ENCODE data around the gene ASB7. TPM values are rescaled to one million over a fixed set of nuclear protein-coding genes. Genes with fewer than 3 reads are reported as not detected.

Gene ASB7
- total RNA-seq, 3 donors from 2014 or later (not counting 1 experiment from before 2014, with no cell fraction given): 16.1 to 23.1 (median 20.5) TPM

- H3K9me3 Mint-ChIP-seq: no peaks in the 10 kb centered on the region
- no peak for DNase-seq
- Histone ChIP-seq H3K27ac (ENCODE audit: low read length) (no peak overlapping the region), H3K4me1 (ENCODE audit: control insufficient read depth, insufficient read depth, low read length) (no peaks in the 10 kb centered on the region), H3K36me3 (ENCODE audit: control insufficient read depth, insufficient read depth, low read length) (peaks cover 16% of the 10 kb centered on the region), H3K4me3 (ENCODE audit: low read length) (no peak overlapping the region), H3K9me3 (ENCODE audit: control insufficient read depth, insufficient read depth, low read length) (no peaks in the 10 kb centered on the region), H3K27me3 (ENCODE audit: control insufficient read depth, insufficient read depth, low read length) (no peaks in the 10 kb centered on the region)
- no peak for ATAC-seq
- H3K36me3 Mint-ChIP-seq: no peaks in the 10 kb centered on the region
- 92% methylated on average over 8 of the region's 8 CpGs for WGBS (ENCODE audit: insufficient coverage)
- intact Hi-C loops (cut with micrococcal nuclease): no loop called here
- no peak overlapping the region for H3K4me3 Mint-ChIP-seq
- no peak overlapping the region for H3K27ac Mint-ChIP-seq
- H3K27me3 Mint-ChIP-seq (ENCODE audit: low read depth in 2 of 2): no peaks in the 10 kb centered on the region
- H3K4me1 Mint-ChIP-seq: peaks cover 16 to 21% of the 10 kb centered on the region in 2 donors
- TF ChIP-seq, protein P1, sequence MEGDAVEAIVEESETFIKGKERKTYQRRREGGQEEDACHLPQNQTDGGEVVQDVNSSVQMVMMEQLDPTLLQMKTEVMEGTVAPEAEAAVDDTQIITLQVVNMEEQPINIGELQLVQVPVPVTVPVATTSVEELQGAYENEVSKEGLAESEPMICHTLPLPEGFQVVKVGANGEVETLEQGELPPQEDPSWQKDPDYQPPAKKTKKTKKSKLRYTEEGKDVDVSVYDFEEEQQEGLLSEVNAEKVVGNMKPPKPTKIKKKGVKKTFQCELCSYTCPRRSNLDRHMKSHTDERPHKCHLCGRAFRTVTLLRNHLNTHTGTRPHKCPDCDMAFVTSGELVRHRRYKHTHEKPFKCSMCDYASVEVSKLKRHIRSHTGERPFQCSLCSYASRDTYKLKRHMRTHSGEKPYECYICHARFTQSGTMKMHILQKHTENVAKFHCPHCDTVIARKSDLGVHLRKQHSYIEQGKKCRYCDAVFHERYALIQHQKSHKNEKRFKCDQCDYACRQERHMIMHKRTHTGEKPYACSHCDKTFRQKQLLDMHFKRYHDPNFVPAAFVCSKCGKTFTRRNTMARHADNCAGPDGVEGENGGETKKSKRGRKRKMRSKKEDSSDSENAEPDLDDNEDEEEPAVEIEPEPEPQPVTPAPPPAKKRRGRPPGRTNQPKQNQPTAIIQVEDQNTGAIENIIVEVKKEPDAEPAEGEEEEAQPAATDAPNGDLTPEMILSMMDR (IDR thresholded peaks at IDR 0.05): no peak
Measured at GRCh38 chr15:100648951-100649350, 46.6 kb downstream of the ASB7 start.

GRCh38 chr15:100650685-100651084 lies 48.3 kb downstream of the ASB7 start:
- ATAC-seq: no peak
- intact Hi-C loops (cut with micrococcal nuclease): no loop called here
- Mint-ChIP-seq H3K36me3 (no peaks in the 10 kb centered on the region), H3K4me1 (peaks cover 10 to 11% of the 10 kb centered on the region in 2 donors), H3K27ac (no peak overlapping the region), H3K9me3 (no peaks in the 10 kb centered on the region), H3K4me3 (no peak overlapping the region), H3K27me3 (ENCODE audit: low read depth in 2 of 2) (no peaks in the 10 kb centered on the region)
- Histone ChIP-seq H3K27me3 (ENCODE audit: control insufficient read depth, insufficient read depth, low read length) (no peaks in the 10 kb centered on the region), H3K4me1 (ENCODE audit: control insufficient read depth, insufficient read depth, low read length) (no peaks in the 10 kb centered on the region), H3K9me3 (ENCODE audit: control insufficient read depth, insufficient read depth, low read length) (no peaks in the 10 kb centered on the region), H3K36me3 (ENCODE audit: control insufficient read depth, insufficient read depth, low read length) (peaks cover 16% of the 10 kb centered on the region), H3K4me3 (ENCODE audit: low read length) (no peak overlapping the region), H3K27ac (ENCODE audit: low read length) (no peak overlapping the region)
- no CpG with 5 or more reads among the region's 1 CpG for WGBS (ENCODE audit: insufficient coverage)
- peak in 1 of 2 donors; percentile 15 for DNase-seq
- TF ChIP-seq, protein P1 (IDR thresholded peaks at IDR 0.05): no peak

DNA sequence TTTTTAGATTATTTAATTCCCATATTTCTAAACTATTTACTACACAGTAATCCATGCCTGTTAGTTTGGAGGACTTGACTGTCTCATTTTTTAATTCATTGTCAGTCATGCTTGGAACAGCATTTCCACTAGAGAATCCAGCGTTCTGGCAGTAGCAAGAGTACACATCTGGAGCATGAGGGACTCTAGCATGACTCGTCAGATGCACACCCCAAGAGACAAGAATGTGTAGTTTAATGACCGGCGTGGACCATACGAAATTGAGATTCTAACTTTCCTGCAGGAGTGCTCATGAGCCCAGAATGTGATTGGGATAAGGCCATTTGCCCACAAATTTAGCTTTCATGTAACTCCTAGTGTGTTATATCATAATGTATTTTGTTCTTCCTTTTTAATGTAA lies 48.9 kb downstream of the ASB7 start:
- no peak for DNase-seq
- Histone ChIP-seq H3K9me3 (ENCODE audit: control insufficient read depth, insufficient read depth, low read length) (no peaks in the 10 kb centered on the region), H3K27ac (ENCODE audit: low read length) (no peak overlapping the region), H3K4me1 (ENCODE audit: control insufficient read depth, insufficient read depth, low read length) (no peaks in the 10 kb centered on the region), H3K36me3 (ENCODE audit: control insufficient read depth, insufficient read depth, low read length) (peaks cover 16% of the 10 kb centered on the region), H3K27me3 (ENCODE audit: control insufficient read depth, insufficient read depth, low read length) (no peaks in the 10 kb centered on the region), H3K4me3 (ENCODE audit: low read length) (no peak overlapping the region)
- ATAC-seq: no peak
- TF ChIP-seq, protein P1 (IDR thresholded peaks at IDR 0.05): no peak
- 95% methylated on average over 5 of the region's 5 CpGs for WGBS (ENCODE audit: insufficient coverage)
- Mint-ChIP-seq H3K4me3 (no peak overlapping the region), H3K9me3 (no peaks in the 10 kb centered on the region), H3K27me3 (ENCODE audit: low read depth in 2 of 2) (no peaks in the 10 kb centered on the region), H3K27ac (no peak overlapping the region), H3K4me1 (peaks cover 5 to 10% of the 10 kb centered on the region in 2 donors), H3K36me3 (no peaks in the 10 kb centered on the region)
- intact Hi-C loops (cut with micrococcal nuclease): no loop called here

DNA sequence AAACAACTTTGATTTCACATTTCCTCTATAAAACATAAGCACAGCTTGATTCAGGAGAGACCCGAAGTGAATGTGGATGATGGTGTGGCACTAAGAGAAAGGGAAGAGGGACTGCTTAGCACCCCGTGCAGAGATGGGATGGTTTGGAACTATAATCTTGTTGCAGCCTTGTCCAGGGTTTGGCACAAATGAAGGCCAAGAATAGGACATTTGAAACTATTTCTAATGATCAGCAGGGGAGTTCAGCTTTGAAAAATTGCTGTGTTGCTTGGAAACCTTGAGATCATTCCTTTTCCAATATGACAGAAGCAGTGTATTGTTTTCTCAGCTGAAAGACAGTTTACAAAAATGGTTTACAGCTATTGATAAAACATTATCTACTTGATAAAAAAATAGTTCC lies 49.7 kb downstream of the ASB7 start:
- intact Hi-C loops (cut with micrococcal nuclease): no loop called here
- H3K27ac ChIP-seq (ENCODE audit: low read length): no peak overlapping the region
- peaks cover 16% of the 10 kb centered on the region for H3K36me3 ChIP-seq (ENCODE audit: control insufficient read depth, insufficient read depth, low read length)
- no peak overlapping the region for H3K4me3 ChIP-seq (ENCODE audit: low read length)
- Mint-ChIP-seq H3K4me1 (peaks cover 0 to 5% of the 10 kb centered on the region in 2 donors), H3K36me3 (no peaks in the 10 kb centered on the region), H3K4me3 (no peak overlapping the region), H3K9me3 (no peaks in the 10 kb centered on the region), H3K27me3 (ENCODE audit: low read depth in 2 of 2) (no peaks in the 10 kb centered on the region), H3K27ac (no peak overlapping the region)
- DNase-seq: no peak
- H3K27me3 ChIP-seq (ENCODE audit: control insufficient read depth, insufficient read depth, low read length): no peaks in the 10 kb centered on the region
- no peaks in the 10 kb centered on the region for H3K9me3 ChIP-seq (ENCODE audit: control insufficient read depth, insufficient read depth, low read length)
- TF ChIP-seq, protein P1 (IDR thresholded peaks at IDR 0.05): no peak
- no peak for ATAC-seq
- WGBS (ENCODE audit: insufficient coverage): 95% methylated on average over 2 of the region's 2 CpGs
- no peaks in the 10 kb centered on the region for H3K4me1 ChIP-seq (ENCODE audit: control insufficient read depth, insufficient read depth, low read length)

Measured in natural killer cell (primary cell).